ENCODE results near the gene PGAM2.

The PGAM2 gene

DNA sequence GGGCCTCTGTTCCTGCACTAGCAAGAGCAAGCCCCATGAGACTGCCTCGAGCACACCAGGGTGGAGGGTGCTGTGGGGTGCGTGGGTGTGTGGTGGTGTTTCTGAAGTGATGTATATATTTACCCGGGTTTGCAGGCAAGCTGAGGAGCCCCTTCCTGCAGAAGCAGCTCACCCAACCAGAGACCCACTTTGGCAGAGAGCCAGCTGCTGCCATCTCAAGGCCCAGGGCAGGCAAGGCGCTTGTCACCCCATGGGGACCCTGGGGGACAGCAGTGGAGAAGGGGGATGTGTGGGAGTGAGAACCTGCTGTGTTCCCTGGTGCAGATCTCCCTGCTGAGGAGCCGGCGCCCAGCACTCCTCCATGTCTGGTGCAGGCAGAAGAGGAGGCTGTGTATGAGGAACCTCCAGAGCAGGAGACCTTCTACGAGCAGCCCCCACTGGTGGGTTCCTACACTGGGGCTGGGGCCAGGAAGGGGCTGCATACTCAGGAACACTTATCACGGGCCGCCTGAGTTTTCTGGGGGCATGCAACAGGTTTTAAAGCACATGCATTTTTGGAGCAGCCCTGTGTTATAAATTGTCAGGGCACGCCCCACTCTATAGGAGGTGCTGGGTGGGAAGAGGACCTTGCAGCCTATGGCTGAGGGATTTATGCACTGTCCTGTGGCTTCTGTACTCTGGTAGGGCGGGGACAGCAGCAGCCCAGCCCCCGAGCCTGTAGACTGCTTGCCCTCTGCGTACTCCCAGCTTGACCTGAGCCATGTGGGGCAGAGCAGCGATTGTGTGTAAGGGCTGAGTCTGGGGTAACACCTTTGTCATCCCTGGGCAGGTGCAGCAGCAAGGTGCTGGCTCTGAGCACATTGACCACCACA, 5.9 kb downstream of the PGAM2 start:
- no peak overlapping the region for H3K4me3 ChIP-seq (ENCODE audit: low read length in 2 of 2)
- peaks cover 47 to 84% of the 10 kb centered on the region in 2 donors for H3K36me3 ChIP-seq (replicated peaks in 1 of 2; ENCODE audit: control insufficient read depth in 2 of 2, insufficient read depth in 2 of 2, low read length in 2 of 2)
- WGBS, 2 donors (ENCODE audit: extremely low coverage in 2 of 2, insufficient read length in 2 of 2, insufficient replicate concordance in 1 of 2), result no CpG with 5 or more reads among the region's 14 CpGs

DNA sequence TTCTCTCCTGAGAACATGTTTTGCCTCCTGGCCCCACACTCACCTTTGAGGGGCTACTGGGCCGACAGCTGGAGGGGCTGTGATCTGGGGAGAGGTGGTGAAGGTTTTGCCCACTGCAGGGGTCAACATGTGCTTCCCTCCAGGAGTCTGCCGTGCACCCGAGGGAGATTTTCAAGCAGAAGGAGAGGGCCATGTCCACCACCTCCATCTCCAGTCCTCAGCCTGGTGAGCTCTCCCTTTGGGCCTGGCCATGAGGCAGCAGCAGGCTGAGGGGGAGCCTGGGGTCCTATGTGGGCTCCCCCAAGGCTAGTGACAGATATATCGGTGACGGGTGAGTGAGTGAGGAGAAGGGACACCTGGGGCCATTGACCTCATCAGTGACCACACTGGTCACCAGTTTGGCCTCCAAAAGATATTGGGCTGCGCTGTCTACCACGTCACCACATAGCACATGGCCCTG, 6.6 kb downstream of the PGAM2 start:
- H3K9me3 ChIP-seq (replicated peaks in 1 of 2; ENCODE audit: control insufficient read depth in 2 of 2, insufficient read depth in 1 of 2, low read depth in 1 of 2, low read length in 2 of 2), result no peaks in the 10 kb centered on the region
- peaks cover 3 to 5% of the 10 kb centered on the region in 2 donors for H3K4me1 ChIP-seq (ENCODE audit: control insufficient read depth in 2 of 2, insufficient read depth in 1 of 2, low read depth in 1 of 2, low read length in 2 of 2)
- no peak overlapping the region for H2BK5ac ChIP-seq (ENCODE audit: low read length)
- H2AK5ac ChIP-seq (ENCODE audit: low read depth, low read length), result no peak overlapping the region
- no peak overlapping the region for H3K4ac ChIP-seq (ENCODE audit: low read length)
- no peak for DNase-seq (ENCODE audit: low spot score)
- no peak overlapping the region for H3K4me3 ChIP-seq (ENCODE audit: low read length in 2 of 2)
- H3K4me2 ChIP-seq (ENCODE audit: insufficient read depth, low read length, poor library complexity, severe bottlenecking), result no peak overlapping the region
- no peak overlapping the region for H3K14ac ChIP-seq (ENCODE audit: low read length)
- no CpG with 5 or more reads among the region's 7 CpGs for WGBS, 2 donors (ENCODE audit: extremely low coverage in 2 of 2, insufficient read length in 2 of 2, insufficient replicate concordance in 1 of 2)
- H3K9ac ChIP-seq (ENCODE audit: low read depth, low read length, poor library complexity), result peak overlapping the region; percentile 4
- no peak overlapping the region for H4K91ac ChIP-seq (ENCODE audit: low read depth, low read length, poor library complexity)
- no peak overlapping the region for H3K23ac ChIP-seq (ENCODE audit: low read depth, low read length, poor library complexity)
- H3K18ac ChIP-seq (ENCODE audit: low read length), result no peak overlapping the region
- no peaks in the 10 kb centered on the region for H3K27me3 ChIP-seq (ENCODE audit: control insufficient read depth in 3 of 3, insufficient read depth in 3 of 3, low read depth in 1 of 3, low read length in 3 of 3)
- peaks cover 47 to 90% of the 10 kb centered on the region in 2 donors for H3K36me3 ChIP-seq (replicated peaks in 1 of 2; ENCODE audit: control insufficient read depth in 2 of 2, insufficient read depth in 2 of 2, low read length in 2 of 2)
- no peak overlapping the region for H2AFZ ChIP-seq (ENCODE audit: low read length)
- peaks cover 4% of the 10 kb centered on the region for H3K79me1 ChIP-seq (ENCODE audit: low read depth, low read length)
- H2BK120ac ChIP-seq (ENCODE audit: low read depth, low read length), result no peak overlapping the region
- H3K27ac ChIP-seq (replicated peaks; ENCODE audit: low read length), result no peak overlapping the region
- no peak overlapping the region for H2BK12ac ChIP-seq (ENCODE audit: low read length)
- no peak overlapping the region for H2BK15ac ChIP-seq (ENCODE audit: low read length)
- H4K8ac ChIP-seq (ENCODE audit: low read depth, low read length), result no peak overlapping the region

More for the DNA sequence above, 5.9 kb downstream of the PGAM2 start:
- Histone ChIP-seq H4K91ac (ENCODE audit: low read depth, low read length, poor library complexity) (no peak overlapping the region), H3K23ac (ENCODE audit: low read depth, low read length, poor library complexity) (no peak overlapping the region), H3K4ac (ENCODE audit: low read length) (no peak overlapping the region), H3K4me1 (ENCODE audit: control insufficient read depth in 2 of 2, insufficient read depth in 1 of 2, low read depth in 1 of 2, low read length in 2 of 2) (peaks cover 6 to 10% of the 10 kb centered on the region in 2 donors), H2AFZ (ENCODE audit: low read length) (no peak overlapping the region), H2BK15ac (ENCODE audit: low read length) (no peak overlapping the region), H3K14ac (ENCODE audit: low read length) (no peak overlapping the region), H2BK120ac (ENCODE audit: low read depth, low read length) (no peak overlapping the region), H4K8ac (ENCODE audit: low read depth, low read length) (no peak overlapping the region), H3K4me2 (ENCODE audit: insufficient read depth, low read length, poor library complexity, severe bottlenecking) (no peak overlapping the region), H3K79me1 (ENCODE audit: low read depth, low read length) (peaks cover 4% of the 10 kb centered on the region), H3K27ac (replicated peaks; ENCODE audit: low read length) (no peak overlapping the region), H2BK5ac (ENCODE audit: low read length) (no peak overlapping the region), H2BK12ac (ENCODE audit: low read length) (no peak overlapping the region), H3K9ac (ENCODE audit: low read depth, low read length, poor library complexity) (peak overlapping the region; percentile 4), H3K9me3 (replicated peaks in 1 of 2; ENCODE audit: control insufficient read depth in 2 of 2, insufficient read depth in 1 of 2, low read depth in 1 of 2, low read length in 2 of 2) (no peaks in the 10 kb centered on the region), H2AK5ac (ENCODE audit: low read depth, low read length) (no peak overlapping the region), H3K18ac (ENCODE audit: low read length) (no peak overlapping the region), H3K27me3 (ENCODE audit: control insufficient read depth in 3 of 3, insufficient read depth in 3 of 3, low read depth in 1 of 3, low read length in 3 of 3) (no peaks in the 10 kb centered on the region)
- no peak for DNase-seq (ENCODE audit: low spot score)

DNA sequence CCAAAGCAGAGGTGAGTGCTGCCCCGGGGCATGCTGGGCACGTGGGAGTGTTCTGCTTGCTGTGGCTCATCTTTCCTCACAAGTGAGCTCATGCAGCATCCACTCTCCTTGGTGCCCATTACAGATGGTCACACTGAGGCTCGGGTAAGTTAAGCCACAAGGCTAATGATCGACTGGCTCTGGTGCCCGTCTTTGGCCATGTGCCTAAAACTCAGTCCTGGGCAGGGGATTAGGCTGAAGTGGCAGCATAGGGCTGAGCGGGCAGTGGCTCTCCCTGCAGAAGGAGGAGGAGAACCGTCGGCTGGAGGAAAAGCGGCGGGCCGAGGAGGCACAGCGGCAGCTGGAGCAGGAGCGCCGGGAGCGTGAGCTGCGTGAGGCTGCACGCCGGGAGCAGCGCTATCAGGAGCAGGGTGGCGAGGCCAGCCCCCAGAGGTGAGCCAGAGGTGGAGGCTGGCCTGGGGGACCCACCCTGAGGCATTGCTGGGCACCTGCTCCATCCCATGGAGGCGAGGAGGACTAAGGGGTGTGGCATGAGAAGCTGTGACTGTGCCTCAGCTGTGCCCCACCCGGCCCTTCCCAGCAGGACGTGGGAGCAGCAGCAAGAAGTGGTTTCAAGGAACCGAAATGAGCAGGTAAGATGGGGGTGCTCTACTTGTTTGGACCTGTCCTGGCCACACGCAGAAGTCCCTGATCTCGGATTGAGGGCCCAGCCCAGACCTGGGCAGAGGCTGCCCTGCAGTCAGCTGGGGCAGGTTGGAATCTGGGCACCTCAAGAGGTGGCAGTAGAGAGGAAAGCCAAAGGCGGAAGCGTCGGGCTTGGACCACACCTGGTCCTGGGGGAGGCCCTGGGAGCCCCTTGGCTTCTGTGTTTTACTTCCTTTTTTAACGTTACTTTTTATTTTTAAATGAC, 7.3 kb downstream of the PGAM2 start:
- H2BK5ac ChIP-seq (ENCODE audit: low read length), result no peak overlapping the region
- H3K27me3 ChIP-seq (ENCODE audit: control insufficient read depth in 3 of 3, insufficient read depth in 3 of 3, low read depth in 1 of 3, low read length in 3 of 3), result no peaks in the 10 kb centered on the region
- H3K36me3 ChIP-seq (replicated peaks in 1 of 2; ENCODE audit: control insufficient read depth in 2 of 2, insufficient read depth in 2 of 2, low read length in 2 of 2), result peaks cover 47 to 95% of the 10 kb centered on the region in 2 donors
- no peak overlapping the region for H3K27ac ChIP-seq (replicated peaks; ENCODE audit: low read length)
- H2BK15ac ChIP-seq (ENCODE audit: low read length), result no peak overlapping the region
- no peak overlapping the region for H2BK12ac ChIP-seq (ENCODE audit: low read length)
- peak overlapping the region; percentile 17 for H4K8ac ChIP-seq (ENCODE audit: low read depth, low read length)
- no peak overlapping the region for H2AFZ ChIP-seq (ENCODE audit: low read length)
- no peaks in the 10 kb centered on the region for H3K4me1 ChIP-seq (ENCODE audit: control insufficient read depth in 2 of 2, insufficient read depth in 1 of 2, low read depth in 1 of 2, low read length in 2 of 2)
- H3K18ac ChIP-seq (ENCODE audit: low read length), result no peak overlapping the region
- H3K9me3 ChIP-seq (replicated peaks in 1 of 2; ENCODE audit: control insufficient read depth in 2 of 2, insufficient read depth in 1 of 2, low read depth in 1 of 2, low read length in 2 of 2), result no peaks in the 10 kb centered on the region
- no peak overlapping the region for H2AK5ac ChIP-seq (ENCODE audit: low read depth, low read length)
- DNase-seq (ENCODE audit: low spot score), result no peak
- no peak overlapping the region for H4K91ac ChIP-seq (ENCODE audit: low read depth, low read length, poor library complexity)
- peaks cover 4% of the 10 kb centered on the region for H3K79me1 ChIP-seq (ENCODE audit: low read depth, low read length)
- H3K23ac ChIP-seq (ENCODE audit: low read depth, low read length, poor library complexity), result no peak overlapping the region
- WGBS, 2 donors (ENCODE audit: extremely low coverage in 2 of 2, insufficient read length in 2 of 2, insufficient replicate concordance in 1 of 2), result no CpG with 5 or more reads among the region's 30 CpGs
- no peak overlapping the region for H3K4me3 ChIP-seq (ENCODE audit: low read length in 2 of 2)
- peak overlapping the region; percentile 6 for H3K14ac ChIP-seq (ENCODE audit: low read length)
- no peak overlapping the region for H2BK120ac ChIP-seq (ENCODE audit: low read depth, low read length)
- H3K9ac ChIP-seq (ENCODE audit: low read depth, low read length, poor library complexity), result peak overlapping the region; percentile 50
- peak overlapping the region; percentile 31 for H3K4ac ChIP-seq (ENCODE audit: low read length)
- no peak overlapping the region for H3K4me2 ChIP-seq (ENCODE audit: insufficient read depth, low read length, poor library complexity, severe bottlenecking)
